Skeletal muscle satellite cell (primary cell): Measurements from ENCODE around the gene SOX18.
A peak's percentile ranks its signal among the peaks of the same experiment; 100 is the strongest.
"Not testable (repeated sequence)": the region's sequence is repeated elsewhere in the genome, so short reads cannot be mapped to it uniquely, and the experiment has no call there.

Source experiments
- H3K27me3 ChIP-seq: 2 replicates; pipeline ENCODE4 v1.7.0; 2013; ENCODE audit warnings: low read length; ENCODE audit not compliant: control insufficient read depth, insufficient read depth
- H3K36me3 ChIP-seq: 2 replicates; pipeline ENCODE4 v1.7.0; 2013; ENCODE audit warnings: mild to moderate bottlenecking, control low read depth, low read length; ENCODE audit not compliant: insufficient read depth
- H3K4me1 ChIP-seq: 2 replicates; pipeline ENCODE4 v1.7.0; 2013; ENCODE audit warnings: low read length; ENCODE audit not compliant: control insufficient read depth, insufficient read depth
- H3K4me2 ChIP-seq: 2 replicates; pipeline ENCODE4 v1.7.0; 2013; ENCODE audit warnings: mild to moderate bottlenecking, low read length
- H3K4me3 ChIP-seq: 2 replicates; pipeline ENCODE4 v1.7.0; 2013; ENCODE audit warnings: low read length
- H3K9ac ChIP-seq: 2 replicates; pipeline ENCODE4 v1.7.0; 2013; ENCODE audit warnings: mild to moderate bottlenecking, low read depth, low read length, moderate library complexity
- H3K9me3 ChIP-seq: replicated peaks from 2 replicates; pipeline ENCODE4 v1.7.0; 2013; ENCODE audit warnings: mild to moderate bottlenecking, control low read depth, low read length

The SOX18 gene

GRCh38 chr20:64087226-64087825 lies 37.9 kb upstream of the SOX18 start:
- H3K4me3 ChIP-seq, H3K36me3 ChIP-seq, H3K4me2 ChIP-seq, H3K9me3 ChIP-seq, H3K9ac ChIP-seq: not testable (repeated sequence)
- Histone ChIP-seq H3K27me3 (peaks cover 65% of the 10 kb centered on the region), H3K4me1 (peaks cover 12% of the 10 kb centered on the region)

- Histone ChIP-seq H3K4me3 (no peak overlapping the region), H3K27me3 (peaks cover 62% of the 10 kb centered on the region), H3K4me2 (no peak overlapping the region), H3K9ac (no peak overlapping the region), H3K9me3 (no peaks in the 10 kb centered on the region), H3K36me3 (no peaks in the 10 kb centered on the region), H3K4me1 (peaks cover 12% of the 10 kb centered on the region)
These were observed 37.4 kb upstream of the SOX18 start for GRCh38 chr20:64086801-64087200.

GRCh38 chr20:64084685-64085152 lies 35.3 kb upstream of the SOX18 start:
- Histone ChIP-seq H3K27me3 (peaks cover 54% of the 10 kb centered on the region), H3K36me3 (no peaks in the 10 kb centered on the region), H3K9ac (no peak overlapping the region), H3K4me1 (peaks cover 19% of the 10 kb centered on the region), H3K4me3 (no peak overlapping the region), H3K4me2 (no peak overlapping the region), H3K9me3 (no peaks in the 10 kb centered on the region)

- Histone ChIP-seq H3K4me1 (peaks cover 21% of the 10 kb centered on the region), H3K4me2 (peak within 1 kb of the TSS; percentile 86), H3K4me3 (peak within 1 kb of the TSS; percentile 67), H3K9ac (no peak within 1 kb of the TSS), H3K27me3 (peaks cover 47% of the 10 kb centered on the region), H3K36me3 (no peaks in the 10 kb centered on the region), H3K9me3 (no peaks in the 10 kb centered on the region)
These were observed 34.6 kb upstream of the SOX18 start, which contains the start of gene LKAAEAR1 for GRCh38 chr20:64083804-64084684. Gene LKAAEAR1 (minus strand): TSS chr20:64084398. CDS start chr20:64084219, 179 bp downstream.

- no peak overlapping the region for H3K9ac ChIP-seq
- peak overlapping the region; percentile 86 for H3K4me2 ChIP-seq
- no peaks in the 10 kb centered on the region for H3K36me3 ChIP-seq
- H3K4me1 ChIP-seq, result peaks cover 27% of the 10 kb centered on the region
- no peaks in the 10 kb centered on the region for H3K9me3 ChIP-seq
- peaks cover 42% of the 10 kb centered on the region for H3K27me3 ChIP-seq
- H3K4me3 ChIP-seq, result peak overlapping the region; percentile 67
These were observed 34.0 kb upstream of the SOX18 start for GRCh38 chr20:64083378-64083803.

GRCh38 chr20:64082820-64083377 lies 33.5 kb upstream of the SOX18 start:
- Histone ChIP-seq H3K36me3 (no peaks in the 10 kb centered on the region), H3K4me2 (peak overlapping the region; percentile 86), H3K27me3 (peaks cover 38% of the 10 kb centered on the region), H3K4me3 (peak overlapping the region; percentile 59), H3K4me1 (peaks cover 32% of the 10 kb centered on the region), H3K9me3 (no peaks in the 10 kb centered on the region), H3K9ac (no peak overlapping the region)

GRCh38 chr20:64082126-64082731 lies 32.8 kb upstream of the SOX18 start:
- peaks cover 38% of the 10 kb centered on the region for H3K27me3 ChIP-seq

GRCh38 chr20:64081624-64081964 lies 32.2 kb upstream of the SOX18 start:
- Histone ChIP-seq H3K4me1 (peaks cover 37% of the 10 kb centered on the region), H3K9ac (no peak overlapping the region), H3K9me3 (no peaks in the 10 kb centered on the region), H3K4me3 (no peak overlapping the region), H3K27me3 (peaks cover 35% of the 10 kb centered on the region), H3K36me3 (no peaks in the 10 kb centered on the region), H3K4me2 (no peak overlapping the region)

More at GRCh38 chr20:64082126-64082731, 32.8 kb upstream of the SOX18 start:
- Histone ChIP-seq H3K9me3 (no peaks in the 10 kb centered on the region), H3K36me3 (no peaks in the 10 kb centered on the region), H3K9ac (no peak overlapping the region), H3K4me3 (no peak overlapping the region), H3K4me2 (no peak overlapping the region), H3K4me1 (peaks cover 37% of the 10 kb centered on the region)

GRCh38 chr20:64080813-64081623 lies 31.6 kb upstream of the SOX18 start:
- peaks cover 31% of the 10 kb centered on the region for H3K27me3 ChIP-seq
- H3K9ac ChIP-seq, result no peak overlapping the region
- no peaks in the 10 kb centered on the region for H3K36me3 ChIP-seq
- H3K4me1 ChIP-seq, result peaks cover 37% of the 10 kb centered on the region
- H3K4me3 ChIP-seq, result no peak overlapping the region
- H3K4me2 ChIP-seq, result peak overlapping the region; percentile 82
- no peaks in the 10 kb centered on the region for H3K9me3 ChIP-seq

- Histone ChIP-seq H3K9me3 (no peaks in the 10 kb centered on the region), H3K9ac (peak within 1 kb of the TSS; percentile 88), H3K4me1 (peaks cover 37% of the 10 kb centered on the region), H3K36me3 (no peaks in the 10 kb centered on the region), H3K27me3 (peaks cover 23% of the 10 kb centered on the region), H3K4me3 (peak within 1 kb of the TSS; percentile 90), H3K4me2 (peak within 1 kb of the TSS; percentile 97)
These were observed 30.8 kb upstream of the SOX18 start, which contains the start of gene OPRL1 for GRCh38 chr20:64080013-64080812. Gene OPRL1 (plus strand): TSS chr20:64080082. CDS start chr20:64092721, 12,639 bp downstream.
